NK-92 treated with Interleukin-12 subunit alpha and Interleukin-12 subunit beta, amount 100 ng/mL, for 24 hours (cell line): ENCODE data around the gene KRTAP10-12.

Experiments used
- DNase-seq: peaks from one replicate; lab custom pipeline; 2025; lab: John Stamatoyannopoulos, UW

The KRTAP10-12 gene

DNA sequence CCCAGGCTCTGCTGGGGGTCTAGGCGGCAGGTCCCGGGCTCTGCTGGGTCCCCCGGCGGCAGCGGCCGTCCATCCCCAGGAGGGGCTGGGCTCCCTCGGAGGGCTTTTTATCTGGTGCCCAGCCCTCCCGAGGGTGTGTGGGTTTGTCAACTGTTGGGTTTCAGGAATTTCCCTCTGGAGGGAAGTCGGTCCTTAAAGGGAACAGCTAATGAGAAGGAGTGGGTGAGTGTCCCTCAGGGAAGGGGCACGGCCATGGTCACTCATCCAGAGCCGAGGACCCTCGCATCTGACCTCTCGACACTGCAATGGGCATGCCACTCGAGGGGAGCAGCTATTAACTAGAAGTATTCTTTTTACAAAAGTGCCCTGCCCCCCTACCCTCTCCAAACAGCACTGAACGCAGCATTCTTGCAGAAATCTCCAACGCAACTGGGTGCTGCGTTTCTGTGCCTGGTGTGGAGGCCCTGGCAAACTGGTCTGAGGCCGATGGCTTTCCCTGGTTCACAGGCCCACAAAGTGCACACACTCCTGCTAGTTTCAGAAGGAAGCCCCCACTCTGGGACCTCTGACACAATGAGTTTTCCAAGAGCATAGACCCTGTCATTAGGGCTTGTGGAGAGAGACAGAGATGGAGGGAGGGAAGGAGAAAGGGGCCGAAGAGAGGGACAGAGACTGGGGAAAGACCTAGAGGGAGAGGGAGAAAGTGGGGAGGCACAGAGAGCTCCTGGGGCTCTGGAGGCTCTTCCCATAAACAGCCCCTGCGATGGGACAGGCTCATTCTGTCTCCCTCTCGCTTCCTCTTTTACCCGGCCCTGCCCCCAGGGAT lies 15.4 kb downstream of the KRTAP10-12 start:
- no peak for DNase-seq

DNA sequence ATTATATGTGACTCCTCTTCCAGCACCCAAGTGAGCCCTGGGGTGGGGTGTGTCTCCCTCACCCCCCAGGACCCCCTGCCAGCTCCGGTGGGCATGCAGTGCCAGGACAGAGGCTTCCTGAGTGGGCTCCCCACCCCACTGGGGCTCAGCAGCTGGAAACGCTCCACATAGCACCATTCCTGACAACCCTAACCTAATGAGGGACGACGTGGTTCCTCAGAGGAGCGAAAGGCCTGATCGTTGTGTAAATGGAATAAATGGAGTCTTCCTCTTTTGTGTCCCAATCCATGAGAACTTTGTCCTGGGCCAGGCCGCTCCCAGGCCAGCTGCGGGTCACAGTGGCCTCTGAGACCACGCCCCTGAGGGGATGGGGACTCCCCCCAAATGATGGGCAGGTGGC lies 16.2 kb downstream of the KRTAP10-12 start:
- no peak for DNase-seq

DNA sequence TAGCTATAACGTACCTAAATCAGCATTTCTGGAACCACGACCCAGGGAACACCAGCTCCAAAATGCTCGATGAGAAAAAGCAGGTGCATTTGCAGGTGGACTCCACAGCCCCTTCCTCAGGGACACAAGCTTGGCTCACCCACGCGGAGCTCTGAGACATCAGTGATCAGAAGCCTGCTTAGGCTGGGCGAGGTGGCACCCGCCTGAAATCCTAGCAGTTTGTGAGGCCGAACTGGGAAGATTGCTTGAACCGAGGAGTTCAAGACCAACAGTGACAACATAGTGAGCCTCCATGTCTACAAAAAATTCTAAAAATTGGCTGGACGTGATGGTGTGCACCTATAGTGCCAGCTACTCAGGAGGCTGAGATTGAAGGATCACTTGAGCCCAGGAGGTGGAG lies 16.9 kb downstream of the KRTAP10-12 start:
- no peak for DNase-seq

DNA sequence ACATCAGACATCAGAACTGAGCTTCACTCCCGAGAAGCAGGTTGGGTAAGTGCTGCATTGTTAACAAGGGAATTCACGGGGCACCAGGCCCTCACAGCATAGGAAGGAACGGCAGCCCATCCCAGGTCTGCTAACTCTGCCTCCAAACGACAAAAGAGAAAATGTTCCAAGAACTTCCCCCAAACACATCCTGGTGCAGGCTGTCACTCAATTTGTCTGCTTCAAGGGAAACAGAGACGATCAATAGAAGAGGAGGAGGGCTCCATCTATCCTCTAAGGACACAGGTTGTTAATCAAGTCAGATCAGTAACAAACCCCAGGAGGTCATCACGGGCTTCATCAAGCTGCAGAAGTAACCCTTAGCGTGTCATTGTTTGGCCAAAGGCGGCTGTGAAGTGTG lies 17.9 kb downstream of the KRTAP10-12 start:
- DNase-seq: no peak

DNA sequence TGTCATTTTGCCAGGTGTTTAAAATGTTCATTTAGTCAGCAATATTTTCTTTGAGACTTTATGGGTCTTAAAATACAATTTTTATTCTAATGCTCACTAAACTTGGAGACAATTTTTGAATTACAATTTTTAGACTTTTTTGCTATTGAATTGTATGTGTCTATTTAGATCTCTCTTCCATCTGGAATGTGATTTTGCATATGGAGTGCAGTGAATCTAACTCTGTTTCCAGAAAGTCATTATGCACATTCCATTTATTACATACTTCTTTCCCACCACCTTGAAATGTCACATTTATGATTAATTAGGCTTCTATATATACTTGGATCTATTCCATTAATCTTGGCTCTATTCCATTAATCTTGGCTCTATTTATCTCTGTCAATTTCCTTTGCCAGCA lies 20.0 kb downstream of the KRTAP10-12 start:
- DNase-seq: no peak

DNA sequence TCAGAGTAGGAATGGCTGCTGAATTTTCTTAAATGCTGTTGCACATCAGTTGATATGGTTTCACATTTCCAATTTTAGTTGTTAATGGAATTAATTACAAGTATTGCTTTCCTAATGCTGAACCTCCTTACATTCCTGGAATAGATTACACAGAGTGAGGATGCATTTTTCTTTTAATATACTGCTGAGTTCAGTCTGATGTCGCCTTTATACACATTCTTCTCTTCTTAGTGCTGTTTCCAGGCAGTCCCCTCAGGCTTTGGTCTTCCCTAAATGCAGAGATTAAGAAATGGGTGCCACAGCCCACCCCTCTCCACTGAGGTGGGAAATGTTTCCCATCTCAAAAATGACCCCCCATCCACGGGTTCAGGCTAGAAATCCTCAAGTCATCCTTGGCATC lies 21.1 kb downstream of the KRTAP10-12 start:
- DNase-seq: no peak

DNA sequence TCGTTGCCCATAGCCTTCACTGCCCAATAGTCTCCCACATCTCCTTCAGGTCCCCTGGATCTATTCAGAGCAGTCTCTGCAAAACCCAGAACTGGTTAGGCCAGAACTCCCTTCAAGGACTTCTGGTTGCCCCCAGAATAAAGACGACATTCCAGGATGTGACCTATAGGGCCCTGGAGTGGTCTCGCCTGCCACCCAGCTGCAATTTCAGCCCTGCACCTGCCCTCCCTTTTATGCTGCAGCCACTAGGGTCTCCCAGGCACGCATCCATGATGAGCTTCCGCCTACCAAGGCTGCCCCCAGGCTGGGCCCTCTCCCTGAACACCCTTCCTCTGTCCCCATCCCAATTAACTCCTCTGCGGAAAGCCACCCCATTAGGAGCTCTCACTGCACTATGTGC lies 21.6 kb downstream of the KRTAP10-12 start:
- no peak for DNase-seq

DNA sequence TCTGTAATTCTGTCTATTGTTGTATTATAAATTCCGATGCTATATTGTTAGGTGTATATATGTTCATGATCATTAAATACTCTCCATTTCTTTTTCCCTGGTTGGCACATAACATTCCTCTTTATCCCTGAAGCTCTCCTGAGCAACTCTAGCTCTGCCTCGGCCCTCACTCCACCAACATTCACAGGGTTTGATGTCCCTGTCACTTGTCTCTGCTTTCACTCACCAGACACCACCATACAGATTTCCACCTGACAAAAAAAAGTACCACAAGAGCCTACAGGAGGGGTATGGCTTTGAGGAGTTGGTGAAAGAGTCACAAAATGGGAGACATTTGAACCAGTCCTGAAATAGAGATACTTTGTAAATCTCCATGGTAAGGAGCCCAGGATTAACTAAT lies 23.2 kb downstream of the KRTAP10-12 start:
- DNase-seq: no peak

DNA sequence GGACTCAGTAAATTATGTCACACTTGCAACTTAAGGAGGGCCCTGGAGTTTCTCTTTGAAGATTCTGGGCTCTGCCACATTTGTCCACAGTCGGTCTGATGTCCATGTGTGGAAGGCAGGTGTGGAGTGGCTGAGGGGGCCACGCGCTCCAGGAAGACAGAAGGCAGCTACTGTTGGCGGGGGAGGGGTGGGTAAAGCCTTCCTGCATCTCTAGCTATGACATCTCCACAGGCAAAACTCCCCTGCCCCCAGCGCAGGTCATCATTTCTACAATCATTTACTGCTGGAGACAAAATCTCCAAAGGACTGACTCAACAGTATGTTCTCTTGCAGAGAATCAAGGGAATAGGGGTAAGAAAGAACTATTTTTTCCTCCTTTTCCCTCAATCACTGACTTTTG lies 25.8 kb downstream of the KRTAP10-12 start:
- DNase-seq: no peak

DNA sequence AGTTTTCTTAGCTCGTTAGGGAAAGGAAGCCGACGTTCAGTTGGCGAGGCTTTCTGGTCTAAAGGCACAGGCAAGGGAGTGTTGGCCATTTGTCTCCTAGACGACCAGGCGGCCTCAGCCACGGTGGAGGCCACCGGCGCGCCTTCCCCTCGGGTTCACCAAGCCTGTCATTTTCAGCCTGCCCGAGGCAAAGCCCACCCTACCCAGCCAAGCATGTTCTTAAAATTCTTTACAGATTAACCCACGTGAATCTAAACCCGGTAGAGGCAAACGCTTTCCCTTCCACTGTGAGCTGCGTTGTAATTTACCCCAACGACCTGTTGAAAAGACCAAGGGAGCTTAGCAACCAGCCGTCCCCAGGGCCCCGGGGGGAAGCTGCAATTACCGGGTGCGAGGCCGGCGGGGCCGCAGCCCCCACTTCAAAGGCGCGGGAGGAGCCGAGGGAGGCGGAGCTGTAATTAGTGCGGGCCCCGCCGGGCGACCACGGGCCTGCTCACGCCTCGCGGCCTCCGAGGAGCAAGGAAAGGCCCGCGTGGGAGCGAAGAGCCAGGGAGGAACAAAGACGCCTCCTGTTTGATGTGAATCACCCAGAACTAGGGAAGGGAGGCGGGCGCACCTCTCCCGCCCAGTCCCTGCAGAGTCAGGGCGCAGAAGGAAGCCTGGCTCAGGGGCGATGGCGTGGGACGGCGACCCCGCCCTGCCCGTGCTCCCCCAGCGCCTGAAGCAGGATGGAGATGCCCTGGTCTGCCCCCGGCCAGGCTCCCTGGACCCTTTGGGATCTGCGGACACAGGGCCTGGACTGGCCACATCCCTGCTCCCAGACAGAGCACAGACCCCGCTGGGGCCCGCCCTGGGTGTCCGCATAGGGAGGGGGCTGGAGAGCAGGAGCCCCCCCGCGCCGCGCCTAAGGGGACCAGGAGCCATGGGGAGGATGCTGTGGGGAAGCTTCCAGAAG lies 26.5 kb downstream of the KRTAP10-12 start:
- no peak for DNase-seq

DNA sequence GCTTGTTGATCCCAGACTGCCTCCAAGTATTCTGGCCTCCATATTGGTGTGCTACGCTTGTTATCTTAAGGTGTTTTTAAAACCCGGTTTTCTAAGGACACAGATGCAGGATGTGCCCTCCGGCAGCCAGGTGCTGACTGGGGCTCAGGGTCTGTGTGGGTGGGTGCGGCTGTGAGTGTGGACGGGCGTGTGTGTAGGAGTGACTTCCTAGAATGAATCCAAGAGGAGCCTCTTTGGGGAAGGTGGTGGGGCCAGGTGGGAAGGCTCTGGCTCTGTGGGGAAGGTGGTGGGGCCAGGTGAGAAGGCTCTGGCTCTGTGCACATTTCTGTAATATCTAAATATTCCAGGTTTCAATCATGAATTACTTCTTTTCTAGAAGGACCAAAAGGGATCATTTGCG lies 27.2 kb downstream of the KRTAP10-12 start:
- DNase-seq: no peak

DNA sequence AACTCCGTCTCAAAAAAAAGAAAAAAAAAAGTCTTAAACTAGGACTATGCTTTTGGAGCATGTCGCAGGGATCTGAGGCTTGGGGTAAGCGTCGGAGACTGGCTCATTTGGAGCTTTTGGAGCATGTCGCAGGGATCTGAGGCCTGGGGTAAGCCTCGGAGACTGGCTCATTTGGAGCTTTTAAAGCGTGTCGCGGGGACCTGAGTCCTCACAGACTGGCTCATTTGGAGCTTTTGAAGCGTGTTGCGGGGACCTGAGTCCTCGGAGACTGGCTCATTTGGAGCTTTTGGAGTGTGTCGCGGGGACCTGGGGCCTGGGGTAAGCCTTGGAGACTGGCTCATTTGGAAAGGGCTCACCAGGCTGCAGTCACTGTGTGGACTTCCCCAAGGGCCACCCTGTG lies 28.0 kb downstream of the KRTAP10-12 start:
- no peak for DNase-seq

DNA sequence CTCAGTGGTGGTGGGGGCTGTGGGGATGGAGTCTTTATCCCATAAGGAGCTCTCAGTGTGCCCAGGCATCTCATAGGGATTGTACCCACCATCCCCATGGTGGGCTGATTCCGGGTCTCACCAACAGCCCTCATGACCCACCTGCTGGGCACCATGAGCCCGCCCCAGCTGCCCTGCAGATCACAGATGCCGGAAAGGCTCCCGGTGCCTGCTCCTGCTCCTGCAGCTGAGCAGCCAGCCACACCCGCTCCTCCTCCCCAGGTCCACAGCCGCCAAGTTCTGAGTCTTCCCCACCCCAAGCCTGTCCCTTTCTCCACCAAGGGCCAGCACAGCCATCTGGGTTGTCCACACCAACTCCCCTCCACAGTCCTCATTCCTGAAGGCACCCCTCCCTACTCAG lies 29.9 kb downstream of the KRTAP10-12 start:
- DNase-seq: no peak

DNA sequence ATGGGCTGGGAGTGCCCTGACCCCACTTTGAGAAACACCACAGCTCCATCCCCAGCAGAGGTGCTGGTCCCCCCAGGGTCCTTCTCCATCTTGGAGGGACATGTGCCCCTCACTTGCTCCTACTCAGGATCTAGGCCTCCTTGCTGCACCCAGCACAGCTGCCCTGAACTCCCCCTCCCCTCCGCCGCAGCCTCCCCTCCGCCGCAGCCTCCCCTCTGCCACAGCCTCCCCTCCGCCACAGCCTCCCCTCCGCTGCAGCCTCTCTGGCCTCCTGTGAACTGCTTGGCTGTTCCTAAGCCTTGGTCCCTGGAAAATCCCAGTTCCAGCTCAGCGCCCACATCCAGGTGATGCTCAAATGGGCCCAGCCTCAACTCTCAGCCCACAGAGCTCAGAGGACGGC lies 30.3 kb downstream of the KRTAP10-12 start:
- DNase-seq: no peak

DNA sequence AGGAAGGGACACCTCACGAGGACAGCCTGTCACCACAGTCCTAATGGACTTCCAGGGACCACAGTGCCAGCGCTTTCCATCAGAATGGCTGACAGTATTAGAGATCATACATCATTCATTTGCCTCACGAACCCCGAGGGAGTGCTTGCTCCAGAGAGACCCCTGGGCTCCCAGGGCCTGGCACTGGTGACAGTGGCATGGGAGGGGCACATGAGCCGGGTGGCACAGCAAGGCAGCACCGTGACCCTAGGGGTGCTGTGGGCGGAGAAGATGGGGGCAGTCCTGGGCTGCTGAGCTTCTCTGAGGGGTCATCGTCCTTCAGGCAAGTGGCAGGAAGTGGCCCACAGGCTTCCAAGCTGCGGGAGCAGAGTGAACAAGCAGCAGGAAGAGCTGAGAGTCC lies 30.8 kb downstream of the KRTAP10-12 start:
- DNase-seq: no peak

DNA sequence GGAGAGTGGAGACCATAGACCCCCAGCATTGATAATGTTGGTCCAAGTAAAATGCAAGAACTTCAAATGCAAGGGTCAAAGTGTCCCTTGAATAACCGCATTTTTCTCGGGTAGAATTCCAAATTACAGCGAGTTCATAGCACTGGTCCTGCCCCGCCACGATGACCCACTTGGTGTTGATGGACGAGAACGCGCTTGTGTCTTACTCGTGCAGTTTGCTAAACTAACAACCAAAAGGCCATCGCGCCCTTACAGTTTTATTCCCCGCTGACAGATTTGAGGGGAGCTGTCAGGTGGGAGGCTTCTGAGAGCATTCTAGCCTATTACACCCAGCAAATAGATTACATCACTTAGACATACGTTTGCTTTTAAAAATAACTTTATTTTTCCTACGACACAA lies 31.7 kb downstream of the KRTAP10-12 start:
- DNase-seq: no peak

DNA sequence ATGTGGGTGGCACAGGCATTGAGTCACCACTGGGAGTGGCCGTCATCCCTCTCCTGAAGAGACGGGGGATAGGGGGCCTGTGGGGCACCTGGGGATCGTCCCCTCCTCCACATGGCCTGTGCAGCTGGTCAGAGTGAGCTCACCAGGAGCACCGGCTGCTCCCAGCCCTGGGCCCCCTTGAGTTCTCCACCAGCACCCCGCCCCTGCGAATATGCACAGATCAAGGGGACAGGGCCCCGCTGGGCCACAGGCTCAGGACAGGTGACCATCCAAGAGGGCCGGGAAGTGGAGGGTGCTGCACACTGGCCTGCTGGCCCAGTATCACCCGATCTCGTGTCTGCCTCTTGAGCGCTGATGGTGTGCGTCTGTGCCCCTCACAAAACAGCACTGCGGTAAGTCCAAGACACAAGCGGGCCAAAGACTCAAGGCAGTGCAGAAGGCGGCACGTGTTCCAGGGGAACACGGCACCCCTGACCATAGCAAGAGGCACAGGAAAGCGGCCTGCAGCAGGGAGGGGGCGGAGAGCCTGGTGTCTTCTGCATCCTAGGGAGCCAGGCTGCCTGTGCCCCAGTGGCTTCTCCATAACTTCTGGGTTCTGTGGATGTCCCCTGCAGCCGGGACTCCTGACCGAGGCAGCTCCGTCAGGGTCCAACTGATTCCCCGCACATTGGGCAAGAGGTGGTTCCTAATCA lies 32.5 kb downstream of the KRTAP10-12 start:
- no peak for DNase-seq

DNA sequence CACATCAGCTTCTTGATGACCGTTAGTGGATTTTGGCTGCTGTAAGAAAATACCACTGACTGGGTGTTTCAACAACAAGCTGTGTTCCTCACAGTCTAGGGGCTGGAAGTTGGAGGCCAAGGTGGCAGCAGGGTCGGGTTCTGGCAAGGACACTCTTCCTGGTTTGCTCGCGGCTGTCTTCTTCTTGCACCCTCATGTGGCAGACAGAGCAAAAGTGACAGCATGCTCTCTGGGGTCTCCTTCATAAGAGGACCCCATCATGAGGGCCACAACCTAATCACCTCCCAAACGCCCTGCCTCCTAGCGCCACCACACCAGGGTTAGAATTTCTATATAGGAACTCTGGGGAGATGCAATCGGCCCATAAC lies 33.0 kb downstream of the KRTAP10-12 start:
- no peak for DNase-seq

DNA sequence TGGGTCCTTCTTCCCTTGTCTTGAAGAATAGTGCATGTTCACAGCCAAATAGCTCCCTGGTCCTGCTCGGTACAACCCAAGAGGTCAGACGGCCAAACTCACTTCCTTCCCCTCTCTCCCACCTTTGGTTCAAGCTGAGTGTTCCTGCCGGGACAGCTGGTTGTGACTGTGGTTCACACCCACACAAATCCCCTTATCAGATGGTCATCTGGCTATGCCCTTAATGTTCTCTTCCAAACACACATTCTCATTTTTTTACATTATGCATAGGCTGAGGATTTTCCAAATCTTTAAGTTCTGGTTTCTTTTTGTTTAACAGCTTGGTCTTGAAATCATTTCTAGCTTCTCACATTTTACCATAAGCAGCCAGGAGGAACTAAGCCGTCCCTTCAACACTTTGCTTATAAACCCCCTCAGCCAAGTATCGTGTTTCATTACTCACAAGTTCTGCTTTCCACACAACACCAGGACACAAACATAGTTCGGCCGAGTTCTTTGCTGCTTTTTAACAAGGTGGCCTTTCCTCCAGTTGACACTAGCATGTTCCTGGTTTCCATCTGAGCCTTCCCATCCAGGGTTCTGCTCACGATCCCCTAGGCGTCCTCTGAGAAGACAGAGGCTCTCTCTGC lies 34.1 kb downstream of the KRTAP10-12 start:
- no peak for DNase-seq

DNA sequence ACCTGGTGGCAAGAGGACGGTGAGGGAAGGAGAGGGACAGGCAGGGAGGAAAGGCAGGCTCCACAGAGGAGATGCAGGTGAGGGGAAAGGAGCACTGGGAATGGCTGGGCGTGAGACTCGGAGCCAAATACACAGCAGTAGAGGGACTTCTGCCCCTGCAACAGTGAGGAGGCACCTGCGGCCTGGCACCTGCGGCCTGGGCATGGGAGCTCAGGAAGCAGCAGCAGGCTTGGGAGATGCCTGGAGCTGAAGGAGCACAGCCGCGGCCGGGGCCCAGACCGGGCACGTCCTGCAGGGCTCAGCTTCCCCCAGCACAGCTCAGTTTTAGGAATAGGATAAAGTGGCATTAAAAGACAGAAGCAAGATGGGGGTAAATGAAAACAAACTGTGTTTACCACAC lies 35.3 kb downstream of the KRTAP10-12 start:
- DNase-seq: no peak

DNA sequence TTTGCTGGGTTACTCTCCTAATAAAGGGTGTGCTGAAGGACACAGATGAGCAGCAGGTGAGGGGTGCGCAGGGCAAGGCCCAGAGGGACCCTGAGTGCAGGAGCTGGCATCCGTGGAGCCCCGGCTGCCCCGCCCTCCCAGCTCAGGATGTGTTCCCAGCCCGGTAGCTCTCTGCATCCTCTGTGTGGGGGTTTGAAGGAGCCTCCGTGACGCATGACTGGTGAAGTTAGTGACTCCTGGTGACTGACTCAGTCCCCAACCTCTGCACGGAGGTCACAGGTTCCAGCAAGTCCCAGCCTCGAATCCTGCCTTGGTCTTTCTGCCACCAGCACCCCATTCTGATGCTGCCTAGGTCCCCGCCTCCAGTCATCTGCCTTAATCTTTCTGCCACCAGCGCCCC lies 36.0 kb downstream of the KRTAP10-12 start:
- DNase-seq: no peak
